CMK (cell line): ENCODE results near the gene TICRR.
"Not testable (repeated sequence)": the region's sequence is repeated elsewhere in the genome, so short reads cannot be mapped to it uniquely, and the experiment has no call there.

Experiments used
- DNase-seq: peaks from one replicate; pipeline ENCODE4 v3.0.0-alpha.2; 2010; ENCODE audit warnings: low read depth

The TICRR gene, protein sequence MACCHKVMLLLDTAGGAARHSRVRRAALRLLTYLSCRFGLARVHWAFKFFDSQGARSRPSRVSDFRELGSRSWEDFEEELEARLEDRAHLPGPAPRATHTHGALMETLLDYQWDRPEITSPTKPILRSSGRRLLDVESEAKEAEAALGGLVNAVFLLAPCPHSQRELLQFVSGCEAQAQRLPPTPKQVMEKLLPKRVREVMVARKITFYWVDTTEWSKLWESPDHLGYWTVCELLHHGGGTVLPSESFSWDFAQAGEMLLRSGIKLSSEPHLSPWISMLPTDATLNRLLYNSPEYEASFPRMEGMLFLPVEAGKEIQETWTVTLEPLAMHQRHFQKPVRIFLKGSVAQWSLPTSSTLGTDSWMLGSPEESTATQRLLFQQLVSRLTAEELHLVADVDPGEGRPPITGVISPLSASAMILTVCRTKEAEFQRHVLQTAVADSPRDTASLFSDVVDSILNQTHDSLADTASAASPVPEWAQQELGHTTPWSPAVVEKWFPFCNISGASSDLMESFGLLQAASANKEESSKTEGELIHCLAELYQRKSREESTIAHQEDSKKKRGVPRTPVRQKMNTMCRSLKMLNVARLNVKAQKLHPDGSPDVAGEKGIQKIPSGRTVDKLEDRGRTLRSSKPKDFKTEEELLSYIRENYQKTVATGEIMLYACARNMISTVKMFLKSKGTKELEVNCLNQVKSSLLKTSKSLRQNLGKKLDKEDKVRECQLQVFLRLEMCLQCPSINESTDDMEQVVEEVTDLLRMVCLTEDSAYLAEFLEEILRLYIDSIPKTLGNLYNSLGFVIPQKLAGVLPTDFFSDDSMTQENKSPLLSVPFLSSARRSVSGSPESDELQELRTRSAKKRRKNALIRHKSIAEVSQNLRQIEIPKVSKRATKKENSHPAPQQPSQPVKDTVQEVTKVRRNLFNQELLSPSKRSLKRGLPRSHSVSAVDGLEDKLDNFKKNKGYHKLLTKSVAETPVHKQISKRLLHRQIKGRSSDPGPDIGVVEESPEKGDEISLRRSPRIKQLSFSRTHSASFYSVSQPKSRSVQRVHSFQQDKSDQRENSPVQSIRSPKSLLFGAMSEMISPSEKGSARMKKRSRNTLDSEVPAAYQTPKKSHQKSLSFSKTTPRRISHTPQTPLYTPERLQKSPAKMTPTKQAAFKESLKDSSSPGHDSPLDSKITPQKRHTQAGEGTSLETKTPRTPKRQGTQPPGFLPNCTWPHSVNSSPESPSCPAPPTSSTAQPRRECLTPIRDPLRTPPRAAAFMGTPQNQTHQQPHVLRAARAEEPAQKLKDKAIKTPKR (N-terminal part only)

GRCh38 chr15:89575146-89575655 is at the start of gene TICRR:
Gene TICRR, plus strand, starts transcription at chr15:89575469. Its CDS starts 118 bp downstream, at chr15:89575587.
- peak; percentile 99 for DNase-seq

DNA sequence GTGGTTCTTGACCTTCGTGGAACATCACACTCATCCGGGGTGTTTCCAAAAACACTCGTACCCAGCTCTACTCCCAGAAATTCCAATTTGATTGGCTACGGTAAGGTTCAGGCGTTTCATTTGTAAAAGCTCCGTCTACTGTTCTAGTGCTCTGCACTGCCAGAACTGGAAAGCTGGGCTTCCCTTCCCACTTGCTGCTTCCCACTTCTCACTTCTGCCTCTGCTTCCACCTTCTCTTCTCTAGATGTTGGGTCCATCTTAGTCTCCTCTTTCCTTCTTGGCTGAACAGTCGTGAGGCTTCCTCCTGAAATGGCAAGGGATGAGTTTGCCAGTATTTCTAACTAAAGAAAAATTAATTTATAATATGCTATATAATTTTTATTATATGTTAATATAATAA is 49.1 kb upstream of the TICRR start:
- DNase-seq, result no peak

DNA sequence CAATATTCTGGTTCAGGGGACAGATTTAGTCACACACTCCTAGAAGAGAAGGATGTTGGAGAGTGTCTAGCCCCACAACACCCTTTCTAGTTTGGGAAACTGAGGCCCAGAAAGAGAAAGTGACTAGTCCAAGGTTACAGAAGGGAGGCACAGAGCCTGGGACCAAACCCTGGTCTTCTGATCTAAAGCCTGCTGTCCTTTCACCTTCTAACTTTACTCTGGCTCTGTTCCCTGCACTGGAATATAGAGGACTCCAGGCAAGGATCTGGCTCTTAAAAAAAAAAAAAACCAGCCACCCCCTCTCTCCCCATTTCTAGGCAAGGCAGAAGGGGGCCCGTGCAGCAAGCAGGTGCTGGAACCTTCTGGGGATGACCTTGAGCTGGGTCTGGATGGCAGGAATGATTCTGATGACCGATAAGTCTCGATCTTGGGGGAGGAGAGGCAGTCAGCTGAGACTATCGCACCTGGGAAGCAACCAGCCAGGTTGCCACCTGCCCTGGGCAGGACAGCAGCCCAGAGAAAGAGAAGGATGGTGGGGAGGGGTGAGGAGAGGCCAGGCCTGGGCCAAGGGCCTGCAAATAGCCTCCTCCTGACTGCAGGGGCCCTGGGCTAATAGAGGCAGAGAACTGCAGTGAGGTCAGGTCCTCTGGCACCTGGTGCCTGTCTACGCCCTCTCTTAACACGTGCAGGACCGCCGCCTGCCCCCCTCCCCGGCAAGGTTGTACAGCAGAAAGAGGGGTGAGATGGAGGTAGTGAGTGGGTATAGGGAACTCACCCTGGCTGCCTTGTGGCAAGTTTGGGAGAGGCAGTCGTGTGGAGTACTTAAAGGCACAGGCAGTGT is 48.4 kb upstream of the TICRR start:
- no peak for DNase-seq

GRCh38 chr15:89528757-89529352 is 46.4 kb upstream of the TICRR start:
- no peak for DNase-seq

DNA sequence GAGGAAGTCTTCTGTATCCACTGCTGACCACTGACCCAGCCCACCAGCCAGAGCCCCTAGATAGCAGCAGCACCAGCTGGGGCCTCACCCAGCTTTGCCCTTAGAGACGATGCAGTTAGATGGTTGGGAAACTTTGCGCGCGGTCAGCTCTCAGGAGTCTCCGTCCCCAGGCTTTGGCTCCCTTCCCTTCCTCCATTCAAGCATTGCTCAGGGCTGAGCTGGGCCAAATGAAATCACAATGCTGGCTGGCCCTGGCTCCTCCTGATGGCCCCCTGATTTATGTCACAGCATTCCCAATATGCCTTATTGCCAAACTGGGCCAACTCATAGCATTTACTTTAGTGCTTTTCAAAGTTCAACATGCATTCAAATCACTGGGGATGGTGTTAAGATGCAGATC is 44.3 kb upstream of the TICRR start:
- DNase-seq, result no peak

DNA sequence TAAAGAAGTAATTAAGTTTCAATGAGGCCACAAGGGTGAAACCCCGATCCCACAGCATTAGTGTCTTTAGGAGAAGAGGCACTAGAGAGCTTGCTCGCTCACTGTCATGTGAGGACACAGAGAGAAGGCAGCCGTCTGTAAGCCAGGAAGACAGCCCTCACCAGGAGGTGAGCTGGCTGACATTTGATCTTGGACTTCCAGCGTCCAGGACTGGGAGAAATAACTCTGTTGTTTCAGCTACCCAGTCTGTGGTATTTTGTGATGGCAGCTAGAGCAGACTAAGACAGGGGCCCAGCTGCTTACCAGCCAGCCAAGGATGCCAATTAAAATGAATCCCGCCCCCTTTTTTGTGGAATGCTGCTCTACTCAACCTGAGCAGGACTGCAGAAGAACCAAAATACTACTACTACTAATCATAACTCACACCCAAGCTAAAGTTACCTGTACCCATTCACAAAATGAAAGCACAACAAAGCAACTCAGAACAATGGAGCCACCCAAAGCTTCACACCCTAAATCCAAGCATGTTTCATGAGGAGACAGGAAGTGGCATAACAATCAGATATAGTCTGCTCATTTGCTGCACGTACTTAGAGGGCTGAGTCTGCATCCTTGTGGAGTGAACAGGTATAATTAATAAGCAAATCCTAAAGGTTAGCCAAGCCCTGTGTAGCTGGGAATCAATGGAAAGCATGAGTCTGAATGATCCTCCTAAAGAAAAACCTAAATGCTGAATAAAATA is 43.3 kb upstream of the TICRR start:
- DNase-seq, result no peak

DNA sequence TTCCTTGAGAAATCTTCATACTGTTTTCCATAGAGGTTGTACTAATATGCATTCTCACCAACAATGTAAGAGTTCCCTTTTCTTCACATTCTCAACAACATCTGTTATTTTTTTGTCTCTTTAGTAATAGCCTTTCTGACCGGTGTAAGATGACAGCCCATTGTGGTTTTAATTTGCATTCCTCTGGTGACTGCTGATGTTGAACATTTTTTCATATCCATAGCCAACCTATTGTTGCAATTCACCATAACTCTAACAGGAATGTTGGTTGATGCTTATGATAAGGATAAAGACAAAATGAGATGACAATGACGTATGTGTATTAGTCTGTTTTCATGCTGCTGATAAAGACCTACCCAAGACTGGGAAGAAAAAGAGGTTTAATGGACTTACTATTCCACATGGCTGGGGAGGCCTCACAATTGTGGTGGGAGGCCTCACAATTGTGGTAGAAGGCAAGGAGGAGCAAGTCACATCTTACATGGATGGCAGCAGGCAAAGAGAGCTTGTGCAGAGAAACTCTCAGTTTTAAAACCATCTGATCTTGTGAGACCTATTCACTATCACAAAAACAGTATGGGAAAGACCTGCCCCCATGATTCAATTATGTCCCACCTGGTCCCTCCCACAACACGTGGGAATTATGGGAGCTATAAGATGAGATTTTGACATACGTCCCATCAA is 41.3 kb upstream of the TICRR start:
- no peak for DNase-seq

- DNase-seq, result no peak
Observed at GRCh38 chr15:89539027-89539426, 36.2 kb upstream of the TICRR start.

DNA sequence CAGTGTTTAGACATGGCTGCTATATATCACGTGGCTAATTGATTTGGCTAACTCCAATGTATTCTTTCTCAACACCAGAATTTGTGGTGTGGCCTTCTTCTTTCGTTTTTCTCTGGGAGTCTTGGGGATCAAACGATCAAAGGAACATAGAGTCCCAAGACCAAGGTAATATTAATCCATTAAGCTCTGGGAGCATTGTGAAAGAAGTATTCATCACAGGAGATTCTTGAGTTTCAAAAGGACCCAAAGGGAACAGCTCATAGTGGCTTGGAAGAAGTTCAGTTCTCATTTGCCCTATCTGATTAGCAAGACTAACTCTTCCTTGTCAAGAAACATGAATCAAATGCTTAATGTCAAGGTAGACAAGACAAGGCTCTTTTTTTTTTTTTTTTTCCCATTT is 32.9 kb upstream of the TICRR start:
- DNase-seq, result no peak

DNA sequence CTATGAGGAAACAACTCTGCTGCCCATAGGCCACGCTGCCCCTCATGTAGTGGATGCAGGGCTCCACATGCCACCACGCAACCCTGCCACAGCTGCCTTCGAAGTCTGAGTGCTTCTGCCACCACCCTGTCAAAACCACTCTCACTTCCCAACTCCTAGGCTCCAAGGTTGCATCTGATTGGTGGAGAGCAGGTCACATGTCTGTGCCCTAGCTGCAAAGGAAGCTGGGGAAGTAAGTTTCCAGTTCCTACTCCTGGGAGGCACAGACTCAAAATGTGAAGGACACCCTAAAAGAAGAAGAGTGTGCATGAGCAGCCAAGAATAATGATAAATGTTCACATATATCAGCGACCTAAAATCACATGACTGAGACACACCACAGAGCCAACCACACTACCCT is 31.9 kb upstream of the TICRR start:
- no peak for DNase-seq

GRCh38 chr15:89549138-89549537 is 26.1 kb upstream of the TICRR start:
- DNase-seq, result not testable (repeated sequence)

DNA sequence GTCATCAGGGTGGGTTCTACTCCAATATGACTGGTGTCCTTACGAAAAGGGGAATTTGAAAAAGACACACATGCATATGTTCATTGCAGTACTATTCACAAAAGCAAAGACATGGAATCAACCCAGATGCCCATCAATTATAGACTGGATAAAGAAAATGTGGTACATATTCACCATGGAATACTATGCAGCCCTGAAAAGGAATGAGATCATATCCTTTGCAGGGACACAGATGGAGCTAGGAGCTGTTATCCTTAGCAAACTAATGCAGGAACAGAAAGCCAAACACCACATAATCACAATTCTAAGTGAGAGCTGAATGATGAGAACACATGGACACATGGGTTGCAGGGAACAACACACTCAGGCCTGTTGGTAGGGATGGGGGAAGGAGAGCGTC is 24.8 kb upstream of the TICRR start:
- no peak for DNase-seq

DNA sequence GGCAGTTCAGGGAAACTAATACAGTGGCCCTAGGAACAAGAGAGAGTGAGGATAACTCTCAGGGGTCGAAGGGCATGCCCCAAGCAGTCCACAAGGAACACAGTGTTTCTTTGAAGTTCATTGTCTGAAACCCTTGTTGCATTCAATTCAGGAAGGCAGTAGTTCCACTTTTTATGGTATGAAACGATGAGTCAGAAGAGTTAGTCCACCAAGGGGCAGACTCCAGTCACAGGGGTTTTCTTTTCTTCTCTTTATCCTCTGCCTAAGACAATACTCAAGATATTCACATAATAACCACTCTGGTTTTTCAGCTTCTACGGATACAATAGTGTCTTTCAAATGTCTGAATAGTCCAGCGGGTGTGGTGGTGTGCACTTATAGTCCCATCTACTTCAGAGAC is 23.7 kb upstream of the TICRR start:
- DNase-seq, result no peak

- DNase-seq, result no peak
Observed at GRCh38 chr15:89553632-89554031, 21.6 kb upstream of the TICRR start.

DNA sequence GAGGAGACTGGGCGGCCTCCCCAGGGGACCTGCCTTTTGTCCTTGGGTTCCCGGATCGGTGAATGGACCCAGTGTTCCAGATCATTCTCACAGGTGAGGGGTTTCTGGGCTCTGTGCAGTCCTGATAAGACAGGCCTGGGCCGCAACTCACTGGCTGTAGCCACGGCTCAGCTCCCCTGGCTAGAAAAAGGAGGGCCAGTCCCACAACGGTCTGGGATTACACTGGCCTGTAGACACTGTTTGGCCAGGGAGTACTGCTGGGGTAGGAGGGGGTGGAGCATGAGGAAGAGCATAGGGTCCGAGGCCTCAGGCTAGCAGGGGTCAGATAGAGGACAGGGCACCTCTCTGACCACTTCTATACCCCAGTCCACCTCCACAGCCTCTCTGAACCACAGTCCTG is 21.0 kb upstream of the TICRR start:
- DNase-seq, result no peak

- no peak for DNase-seq
Observed at GRCh38 chr15:89555768-89556167, 19.5 kb upstream of the TICRR start.

DNA sequence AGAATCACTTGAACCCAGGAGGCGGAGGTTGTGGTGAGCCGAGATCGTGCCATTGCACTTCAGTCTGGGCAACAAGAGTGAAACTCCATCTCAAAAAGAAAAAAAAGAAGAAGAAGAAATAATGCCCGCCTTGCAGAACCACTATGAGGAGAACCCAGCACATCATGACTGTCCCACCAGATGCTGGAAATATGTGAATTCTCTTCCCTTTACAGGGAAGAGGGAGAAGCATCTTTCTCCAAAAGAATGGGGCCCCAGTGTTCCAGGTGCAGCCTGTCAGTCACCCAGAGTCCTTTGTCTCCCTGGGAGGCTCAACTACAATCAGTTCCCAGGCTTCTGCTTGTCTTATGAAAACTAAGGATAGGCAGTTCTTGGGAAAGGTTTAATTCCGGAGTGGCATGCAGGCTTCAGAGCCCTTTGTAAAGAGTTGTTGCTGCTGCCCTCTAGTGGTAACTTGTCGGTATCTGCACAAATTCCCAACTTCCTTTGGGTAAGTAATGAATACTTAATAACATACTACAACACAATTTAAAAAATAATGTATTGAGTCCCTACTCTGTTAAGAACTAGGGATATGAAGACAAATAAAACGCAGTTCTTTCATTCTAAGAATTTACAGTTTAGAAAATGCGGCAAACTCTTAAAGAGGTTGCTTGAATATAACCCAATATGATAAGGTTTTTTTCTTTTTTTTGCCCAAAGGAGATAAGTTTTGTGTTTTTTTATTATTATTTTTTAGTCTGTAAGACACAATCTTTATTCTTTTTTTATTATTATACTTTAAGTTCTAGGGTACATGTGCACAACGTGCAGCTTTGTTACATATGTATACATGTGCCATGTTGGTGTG is 18.6 kb upstream of the TICRR start:
- DNase-seq, result peak; percentile 62

DNA sequence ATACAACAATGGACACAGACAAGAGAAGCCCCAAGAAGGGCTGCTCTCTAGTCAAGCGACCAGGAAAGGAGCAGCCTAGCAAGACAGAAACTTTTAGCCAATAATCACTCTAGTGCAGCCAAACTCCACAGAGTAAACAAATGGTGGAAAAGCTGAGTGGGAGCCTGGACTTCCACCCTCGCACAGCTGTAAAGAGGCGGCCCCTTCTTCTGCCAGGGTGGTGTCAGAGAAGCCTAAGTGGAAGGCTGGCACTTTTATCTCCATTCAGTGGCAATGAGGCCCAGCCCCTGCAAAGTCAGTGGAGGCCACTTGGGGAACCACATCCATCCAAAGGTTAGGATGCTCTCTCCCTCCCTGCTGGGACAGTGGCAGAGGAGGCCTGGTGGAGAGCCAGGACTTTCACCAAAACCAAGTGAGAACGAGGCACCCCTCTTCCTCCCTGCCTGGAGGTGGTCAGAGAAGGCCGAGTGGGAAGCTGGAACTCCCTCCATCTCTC is 15.5 kb upstream of the TICRR start:
- no peak for DNase-seq
